Transverse colon (tissue), 3 donors: ENCODE data around the gene ADAMTS19.

ENCODE experiments used
- CTCF ChIP-seq, 5 experiments: fragments of 200-600 bp in 3 of 5; fragments of 450-650 bp in 2 of 5; sonication (generic) in 3 of 5; IDR thresholded peaks; 1 replicate in 2 of 5; 2 replicates in 3 of 5; pipeline ENCODE4 v1.5.1; 2016 to 2017; ENCODE audit warnings: antibody characterized with exemption in 5 of 5, inconsistent platforms in 3 of 5, mild to moderate bottlenecking in 2 of 5, moderate library complexity in 1 of 5
- EP300 ChIP-seq: sonication (generic); formaldehyde crosslinking; IDR thresholded peaks from one replicate; pipeline ENCODE4 v1.6.1; 2017; ENCODE audit warnings: antibody characterized with exemption, low read depth

- TF ChIP-seq CTCF (IDR thresholded peaks at IDR 0.05) = no peak
- TF ChIP-seq EP300 = no peak
Measured at GRCh38 chr5:129593525-129593924, 133.4 kb downstream of the ADAMTS19 start.
